Measurements from ENCODE around the gene KDM3A. TPM values are rescaled to one million over a fixed set of nuclear protein-coding genes. Genes with fewer than 3 reads are reported as not detected.

Gene KDM3A
- total RNA-seq, 2 donors from 2014 or later: 24.6 to 56.6 TPM

DNA sequence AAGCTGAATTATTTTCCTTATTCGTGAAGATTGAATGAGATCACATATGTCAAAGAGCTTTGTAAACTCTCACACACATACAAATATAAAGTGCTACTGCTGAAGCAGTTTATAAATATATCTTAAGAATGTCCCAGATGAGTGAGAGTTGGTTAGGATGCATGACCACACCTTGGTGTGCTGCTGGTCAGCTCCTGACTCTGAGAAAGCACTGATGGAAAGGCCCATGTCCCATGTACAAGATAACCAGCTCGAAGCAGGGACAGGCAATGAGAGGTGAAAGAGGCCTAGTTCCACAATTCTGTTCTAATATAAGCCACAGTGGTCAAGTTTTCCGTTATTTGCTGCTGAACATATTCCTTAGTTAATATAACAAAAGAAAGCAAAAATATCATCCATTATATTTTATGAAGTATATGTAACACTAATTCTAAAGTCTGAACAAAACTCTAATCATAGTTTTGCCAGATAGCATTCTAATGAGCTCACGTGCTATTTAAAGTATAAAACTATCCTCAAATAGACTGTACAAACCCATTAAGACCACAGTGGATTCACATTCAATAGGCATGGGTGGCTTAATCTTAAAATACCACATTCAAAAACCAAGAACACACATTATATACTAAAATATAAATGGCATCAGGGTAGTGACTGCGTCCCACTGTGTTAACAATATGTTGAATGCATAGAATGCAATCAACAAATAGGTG is 72.9 kb downstream of the KDM3A start:
- H3K27ac ChIP-seq: no peak overlapping the region
- H3K27me3 ChIP-seq (replicated peaks; ENCODE audit: insufficient read depth): no peaks in the 10 kb centered on the region
- no peak for DNase-seq (ENCODE audit: low spot score)
- intact Hi-C loops (cut with DNase I): no loop called here
- H3K4me1 ChIP-seq (replicated peaks): no peaks in the 10 kb centered on the region
- H3K36me3 ChIP-seq: no peaks in the 10 kb centered on the region
- H3K4me3 ChIP-seq: no peak overlapping the region
- no peaks in the 10 kb centered on the region for H3K9me3 ChIP-seq
- 75% methylated on average over 5 of the region's 5 CpGs for WGBS
- TF ChIP-seq, protein P1, sequence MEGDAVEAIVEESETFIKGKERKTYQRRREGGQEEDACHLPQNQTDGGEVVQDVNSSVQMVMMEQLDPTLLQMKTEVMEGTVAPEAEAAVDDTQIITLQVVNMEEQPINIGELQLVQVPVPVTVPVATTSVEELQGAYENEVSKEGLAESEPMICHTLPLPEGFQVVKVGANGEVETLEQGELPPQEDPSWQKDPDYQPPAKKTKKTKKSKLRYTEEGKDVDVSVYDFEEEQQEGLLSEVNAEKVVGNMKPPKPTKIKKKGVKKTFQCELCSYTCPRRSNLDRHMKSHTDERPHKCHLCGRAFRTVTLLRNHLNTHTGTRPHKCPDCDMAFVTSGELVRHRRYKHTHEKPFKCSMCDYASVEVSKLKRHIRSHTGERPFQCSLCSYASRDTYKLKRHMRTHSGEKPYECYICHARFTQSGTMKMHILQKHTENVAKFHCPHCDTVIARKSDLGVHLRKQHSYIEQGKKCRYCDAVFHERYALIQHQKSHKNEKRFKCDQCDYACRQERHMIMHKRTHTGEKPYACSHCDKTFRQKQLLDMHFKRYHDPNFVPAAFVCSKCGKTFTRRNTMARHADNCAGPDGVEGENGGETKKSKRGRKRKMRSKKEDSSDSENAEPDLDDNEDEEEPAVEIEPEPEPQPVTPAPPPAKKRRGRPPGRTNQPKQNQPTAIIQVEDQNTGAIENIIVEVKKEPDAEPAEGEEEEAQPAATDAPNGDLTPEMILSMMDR (IDR thresholded peaks at IDR 0.05): no peak
- TF ChIP-seq POLR2AphosphoS5 (IDR thresholded peaks at IDR 0.05) (no peak), POLR2A (IDR thresholded peaks at IDR 0.05) (no peak)

DNA sequence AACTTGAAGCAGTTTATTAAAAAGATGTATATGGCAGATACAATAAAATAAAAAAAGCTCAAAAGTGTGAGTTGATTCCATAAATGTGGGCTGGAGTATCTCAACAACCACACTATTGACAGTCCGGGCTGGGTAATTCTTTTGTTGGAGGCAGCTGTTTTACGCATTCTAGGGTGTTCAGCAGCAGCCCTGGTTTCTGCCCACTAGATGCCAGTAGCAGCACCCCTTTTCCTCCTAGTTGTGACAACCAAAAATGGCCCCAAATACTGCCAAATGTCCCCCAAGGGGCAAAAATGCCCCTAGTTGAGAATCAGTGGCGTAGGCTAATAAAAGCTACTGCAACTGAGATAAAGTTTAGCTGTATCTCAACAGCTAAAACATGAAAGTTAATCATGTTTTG is 77.3 kb downstream of the KDM3A start:
- no peak overlapping the region for H3K4me3 ChIP-seq
- 63% methylated on average over 3 of the region's 3 CpGs for WGBS
- H3K27me3 ChIP-seq (replicated peaks; ENCODE audit: insufficient read depth): no peaks in the 10 kb centered on the region
- no peaks in the 10 kb centered on the region for H3K4me1 ChIP-seq (replicated peaks)
- H3K36me3 ChIP-seq: no peaks in the 10 kb centered on the region
- H3K9me3 ChIP-seq: no peaks in the 10 kb centered on the region
- intact Hi-C loops (cut with DNase I): no loop called here
- H3K27ac ChIP-seq: no peak overlapping the region
- no peak for DNase-seq (ENCODE audit: low spot score)
- TF ChIP-seq POLR2A (IDR thresholded peaks at IDR 0.05) (no peak), POLR2AphosphoS5 (IDR thresholded peaks at IDR 0.05) (no peak)
- TF ChIP-seq, protein P1 (IDR thresholded peaks at IDR 0.05): peak in 2 of 4 experiments; percentile 25 to 30

DNA sequence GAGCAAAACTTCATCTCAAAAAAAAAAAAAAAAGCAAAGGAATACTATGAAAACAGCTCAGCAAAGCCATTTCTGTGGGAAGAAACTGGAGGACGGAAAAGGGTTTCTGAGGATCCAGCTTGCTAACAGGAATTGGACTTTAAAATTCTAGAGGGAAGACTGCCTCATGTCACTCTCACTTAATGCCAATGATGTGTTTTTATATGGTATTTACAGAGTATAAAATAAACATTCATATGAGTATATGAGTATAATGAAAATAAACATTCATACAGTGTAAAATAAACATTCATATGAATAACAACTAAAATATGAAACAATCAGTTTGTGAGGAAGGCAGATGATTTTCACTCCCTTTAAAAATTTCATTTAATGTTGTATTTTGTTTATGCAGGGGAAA is 78.2 kb downstream of the KDM3A start:
- H3K9me3 ChIP-seq: no peaks in the 10 kb centered on the region
- no peaks in the 10 kb centered on the region for H3K27me3 ChIP-seq (replicated peaks; ENCODE audit: insufficient read depth)
- intact Hi-C loops (cut with DNase I): no loop called here
- no peaks in the 10 kb centered on the region for H3K4me1 ChIP-seq (replicated peaks)
- H3K4me3 ChIP-seq: no peak overlapping the region
- H3K36me3 ChIP-seq: no peaks in the 10 kb centered on the region
- WGBS: 70% methylated on average over 1 of the region's 1 CpG
- no peak for DNase-seq (ENCODE audit: low spot score)
- TF ChIP-seq POLR2AphosphoS5 (IDR thresholded peaks at IDR 0.05): no peak
- TF ChIP-seq POLR2A (IDR thresholded peaks at IDR 0.05): no peak
- TF ChIP-seq, protein P1 (IDR thresholded peaks at IDR 0.05): no peak
- H3K27ac ChIP-seq: no peak overlapping the region

DNA sequence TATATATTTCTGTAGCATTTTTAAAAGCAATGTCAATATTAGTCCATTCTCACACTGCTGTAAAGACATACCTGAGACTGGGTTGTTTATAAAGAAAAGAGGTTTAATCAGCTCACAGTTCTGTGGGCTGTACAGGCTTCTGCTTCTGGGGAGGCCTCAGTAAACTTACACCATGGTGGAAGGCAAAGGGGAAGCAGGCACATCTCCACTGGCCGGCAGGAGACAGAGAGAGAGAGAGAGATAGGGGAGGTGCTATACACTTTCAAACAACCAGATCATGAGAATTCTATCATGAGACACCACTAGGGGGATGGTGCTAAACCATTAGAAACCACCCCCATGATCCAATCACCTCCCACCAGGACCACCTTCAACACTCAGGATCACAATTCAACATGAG is 79.0 kb downstream of the KDM3A start:
- Histone ChIP-seq H3K36me3 (no peaks in the 10 kb centered on the region), H3K9me3 (no peaks in the 10 kb centered on the region), H3K27ac (no peak overlapping the region), H3K4me1 (replicated peaks) (no peaks in the 10 kb centered on the region), H3K4me3 (no peak overlapping the region), H3K27me3 (replicated peaks; ENCODE audit: insufficient read depth) (no peaks in the 10 kb centered on the region)
- intact Hi-C loops (cut with DNase I): no loop called here
- 74% methylated on average over 1 of the region's 1 CpG for WGBS
- TF ChIP-seq, protein P1 (IDR thresholded peaks at IDR 0.05): no peak
- TF ChIP-seq POLR2A (IDR thresholded peaks at IDR 0.05) (no peak), POLR2AphosphoS5 (IDR thresholded peaks at IDR 0.05) (no peak)
- DNase-seq (ENCODE audit: low spot score): no peak

DNA sequence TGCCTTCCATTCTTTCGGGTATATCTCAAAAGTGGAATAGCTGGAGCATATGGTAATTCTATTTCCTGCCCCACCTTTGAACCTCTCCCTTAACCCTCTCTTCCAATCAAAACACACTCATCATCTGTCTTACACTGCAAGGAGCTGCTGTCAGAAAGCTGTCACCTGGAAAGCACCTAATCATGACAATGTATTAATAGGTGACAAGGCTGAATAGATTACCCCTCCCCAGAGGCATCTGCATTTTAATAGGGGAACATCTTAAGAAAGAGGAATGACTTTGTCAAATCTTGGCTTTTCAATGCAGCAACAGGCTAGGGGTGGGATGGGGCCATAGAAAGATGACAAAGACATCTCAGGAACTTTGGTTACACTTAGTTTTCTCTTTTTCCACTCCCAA is 80.8 kb downstream of the KDM3A start:
- TF ChIP-seq POLR2A (IDR thresholded peaks at IDR 0.05) (no peak), POLR2AphosphoS5 (IDR thresholded peaks at IDR 0.05) (no peak)
- TF ChIP-seq, protein P1 (IDR thresholded peaks at IDR 0.05): no peak
- H3K9me3 ChIP-seq: no peaks in the 10 kb centered on the region
- H3K27ac ChIP-seq: no peak overlapping the region
- DNase-seq (ENCODE audit: low spot score): no peak
- 89% methylated on average over 1 of the region's 1 CpG for WGBS
- intact Hi-C loops (cut with DNase I): no loop called here
- H3K27me3 ChIP-seq (replicated peaks; ENCODE audit: insufficient read depth): no peaks in the 10 kb centered on the region
- no peaks in the 10 kb centered on the region for H3K36me3 ChIP-seq
- no peak overlapping the region for H3K4me3 ChIP-seq
- no peaks in the 10 kb centered on the region for H3K4me1 ChIP-seq (replicated peaks)

Data from prostate gland (tissue), 2 donors.